GM12878 (cell line): Measurements from ENCODE around the gene ZNF296. TPM values are rescaled to one million over a fixed set of nuclear protein-coding genes. Genes with fewer than 3 reads are reported as not detected.

Experiments used
- ATAC-seq: fragments of 200-7000 bp; cut with Tn5 transposase; 3 replicates; pipeline ENCODE4 v1.9.1; 2020; ENCODE audit warnings: mild to moderate bottlenecking, moderate library complexity
- BruUV-seq: library from RNA; stranded (reverse); fragments of 400-500 nt; replicated peaks from 2 replicates; lab custom pipeline; 2021; lab: Mats Ljungman, UMichigan
- CTCF ChIA-PET: fragments of 300-600 bp; sonication (Branson Sonifier 250); formaldehyde crosslinking; extraction: SDS; loops from one replicate; lab custom pipeline; 2021; ENCODE audit warnings: inconsistent platforms; lab: Yijun Ruan, JAX
- POLR2A ChIA-PET: fragments of 350-600 bp; formaldehyde crosslinking; extraction: SDS; loops from one replicate; lab custom pipeline; 2021; ENCODE audit warnings: inconsistent platforms; lab: Charles Lee
- RAD21 ChIA-PET: fragments of 300-600 bp; sonication (Branson Sonifier 250); formaldehyde crosslinking; loops from one replicate; lab custom pipeline; 2023; ENCODE audit warnings: antibody characterized with exemption; ENCODE audit not compliant: unreplicated experiment; lab: Charles Lee
- SMC1A ChIA-PET: fragments of 300-600 bp; sonication (Branson Sonifier 250); formaldehyde crosslinking; loops from one replicate; lab custom pipeline; 2023; ENCODE audit not compliant: unreplicated experiment, uncharacterized antibody; lab: Charles Lee
- DNase-seq: peaks from one replicate; pipeline ENCODE4 v3.0.0-alpha.2; 2011; ENCODE audit warnings: low read depth, low spot score
- FAIRE-seq: peaks from 3 replicates; lab custom pipeline; 2011; peaks lifted over from hg19 to GRCh38; lab: Jason Lieb, UNC
- H2AFZ ChIP-seq: 2 replicates; pipeline ENCODE4 v1.6.0; 2011; ENCODE audit warnings: low read depth, low read length, control low read depth; ENCODE audit not compliant: control insufficient read depth
- H3K27ac ChIP-seq: 2 replicates; pipeline ENCODE4 v1.5.1; 2011; ENCODE audit warnings: control low read depth; ENCODE audit not compliant: control insufficient read depth, insufficient read depth
- H3K27me3 ChIP-seq, 2 experiments: replicated peaks in 1 of 2; 2 replicates each; pipeline versions ENCODE4 v1.6.0 to v1.6.1; 2011; ENCODE audit warnings: low read length in 1 of 2; ENCODE audit not compliant: control insufficient read depth in 2 of 2, insufficient read depth in 2 of 2
- H3K36me3 ChIP-seq, 2 experiments: 2 replicates each; pipeline ENCODE4 v1.5.1; 2011; ENCODE audit warnings: low read length in 1 of 2; ENCODE audit not compliant: control insufficient read depth in 2 of 2, insufficient read depth in 2 of 2
- H3K4me1 ChIP-seq: 2 replicates; pipeline ENCODE4 v1.6.1; 2011; ENCODE audit warnings: mild to moderate bottlenecking, low read length, moderate library complexity, mixed read lengths; ENCODE audit not compliant: control insufficient read depth, insufficient read depth
- H3K4me2 ChIP-seq: 2 replicates; pipeline ENCODE4 v1.6.0; 2011; ENCODE audit warnings: control low read depth; ENCODE audit not compliant: control insufficient read depth, insufficient read depth
- H3K4me3 ChIP-seq: fragments of 200-600 bp; sonication (generic); 2 replicates; pipeline ENCODE4 v1.5.1; 2016
- H3K79me2 ChIP-seq: 2 replicates; pipeline ENCODE4 v1.6.0; 2011; ENCODE audit warnings: low read length; ENCODE audit not compliant: control insufficient read depth, insufficient read depth
- H3K9ac ChIP-seq: 2 replicates; pipeline ENCODE4 v1.8.0; 2011; ENCODE audit warnings: low read length, control low read depth, mixed read lengths; ENCODE audit not compliant: control insufficient read depth, insufficient read depth
- H3K9me3 ChIP-seq: replicated peaks from 3 replicates; pipeline ENCODE4 v1.5.1; 2011; ENCODE audit warnings: mild to moderate bottlenecking, low read length; ENCODE audit not compliant: control insufficient read depth, insufficient read depth
- H4K20me1 ChIP-seq: 2 replicates; pipeline ENCODE4 v1.6.0; 2011; ENCODE audit not compliant: control insufficient read depth, insufficient read depth
- BACH1 ChIP-seq: fragments of 450-650 bp; IDR thresholded peaks from 2 replicates; pipeline ENCODE4 v1.6.1; 2017; ENCODE audit warnings: mild to moderate bottlenecking, borderline replicate concordance
- BHLHE40 ChIP-seq, 2 experiments: fragments of 450-650 bp in 1 of 2; IDR thresholded peaks; 2 replicates each; pipeline ENCODE4 v1.6.1; 2011 to 2017; ENCODE audit warnings: low read depth in 2 of 2, borderline replicate concordance in 1 of 2, improper control_type of control experiment in 1 of 2, low read length in 1 of 2, mild to moderate bottlenecking in 1 of 2
- CHD2 ChIP-seq: IDR thresholded peaks from 2 replicates; pipeline ENCODE4 v1.6.1; 2011; ENCODE audit warnings: low read depth, low read length, improper control_type of control experiment, borderline replicate concordance
- ESRRA ChIP-seq: IDR thresholded peaks from 2 replicates; pipeline ENCODE4 v1.6.1; 2012; ENCODE audit warnings: mild to moderate bottlenecking, low read length, improper control_type of control experiment
- GATAD2B ChIP-seq: fragments of 450-650 bp; conservative IDR thresholded peaks from 2 replicates; pipeline ENCODE4 v1.6.1; 2017; ENCODE audit warnings: low read depth, mild to moderate bottlenecking, moderate library complexity
- MTA2 ChIP-seq: fragments of 450-650 bp; IDR thresholded peaks from 2 replicates; pipeline ENCODE4 v1.6.1; 2016; ENCODE audit warnings: low read depth, mild to moderate bottlenecking, moderate library complexity
- POLR2AphosphoS2 ChIP-seq: IDR thresholded peaks from 2 replicates; pipeline ENCODE4 v1.6.1; 2011; ENCODE audit warnings: low read depth, mild to moderate bottlenecking, low read length, improper control_type of control experiment, moderate library complexity
- RAD51 ChIP-seq: fragments of 450-650 bp; IDR thresholded peaks from 2 replicates; pipeline ENCODE4 v1.6.1; 2016; ENCODE audit warnings: moderate library complexity, mild to moderate bottlenecking, inconsistent platforms
- TCF12 ChIP-seq: IDR thresholded peaks from 2 replicates; pipeline ENCODE4 v1.6.1; 2011; ENCODE audit warnings: low read depth, mild to moderate bottlenecking, low read length
- ZBED1 ChIP-seq: IDR thresholded peaks from 2 replicates; pipeline ENCODE4 v1.6.1; 2016; ENCODE audit warnings: borderline replicate concordance
- ZNF274 ChIP-seq: IDR thresholded peaks from one replicate; pipeline ENCODE4 v1.8.0; 2011; ENCODE audit not compliant: insufficient read length, insufficient read depth
- WGBS: methylation state at CpG from one replicate; pipeline ENCODE4 v1.1.6; 2016; ENCODE audit warnings: low lambda C conversion rate; ENCODE audit not compliant: insufficient replicate concordance, insufficient coverage; ENCODE audit errors: missing lambda C conversion rate; 5-methylcytosine and 5-hydroxymethylcytosine counted together
- in situ Hi-C: fragments of 300-500 bp; cut with MboI; formaldehyde crosslinking; loops from 9 replicates; pipeline ENCODE4 v1.14.3; 2018; ENCODE audit warnings: mixed read lengths
- intact Hi-C: fragments of 100-400 bp; cut with micrococcal nuclease; formaldehyde crosslinking; loops from one replicate; pipeline ENCODE4 v1.14.2; 2022; ENCODE audit not compliant: unreplicated experiment
- polyA plus RNA-seq, 11 experiments: library from polyadenylated mRNA; depleted of rRNA in 4 of 11; unstranded in 6 of 11; stranded (reverse) in 5 of 11; fragments of >200 nt; fragmentation: Nextera tagmentation in 4 of 11; fragmentation: Illumina TruSeq in 1 of 11; extraction: Ambion mirVana in 4 of 11; extraction: Trizol in 1 of 11; gene quantifications; 1 replicate in 1 of 11; 2 replicates in 10 of 11; pipeline versions ENCODE4 v1.2.1 to v1.2.3, GENCODE V29; 2011 to 2016; ENCODE audit warnings: inconsistent platforms in 2 of 11, missing spikeins in 2 of 11, low read depth in 1 of 11
- total RNA-seq, 4 experiments: library from RNA; depleted of rRNA in 3 of 4; stranded (reverse); fragments of >200 nt in 3 of 4; fragmentation: Illumina TruSeq in 1 of 4; extraction: Trizol in 1 of 4; gene quantifications; 2 replicates each; pipeline versions ENCODE4 v1.2.1 to v1.2.3, GENCODE V29; 2013 to 2021
- TF ChIP-seq, protein P1 (sequence below): fragments of 450-650 bp; IDR thresholded peaks from 2 replicates; pipeline ENCODE4 v1.6.1; 2016; ENCODE audit warnings: mild to moderate bottlenecking
- TF ChIP-seq, protein P2 (sequence below): fragments of 450-650 bp; IDR thresholded peaks from 2 replicates; pipeline ENCODE4 v1.6.1; 2017; ENCODE audit warnings: antibody characterized with exemption, mild to moderate bottlenecking, moderate library complexity
- TF ChIP-seq, protein P3 (sequence below), 3 experiments: IDR thresholded peaks in 2 of 3; conservative IDR thresholded peaks in 1 of 3; 2 replicates each; pipeline ENCODE4 v1.5.1; 2011; ENCODE audit warnings: low read depth in 3 of 3, low read length in 3 of 3, mild to moderate bottlenecking in 3 of 3, control low read depth in 2 of 3, moderate library complexity in 2 of 3, inconsistent platforms in 1 of 3, mixed read lengths in 1 of 3; ENCODE audit not compliant: control insufficient read depth in 2 of 3, insufficient read depth in 1 of 3; ENCODE audit errors: extremely low read depth in 1 of 3
- TF ChIP-seq, protein P4 (sequence below): fragments of 450-650 bp; IDR thresholded peaks from 2 replicates; pipeline ENCODE4 v1.6.1; 2017; ENCODE audit warnings: low read depth, mild to moderate bottlenecking, moderate library complexity

Gene ZNF296
- total and polyA plus RNA-seq, 10 of the 15 experiments (the other 5 are each of a cell fraction or from before 2014, with no cell fraction given), result 0.44 to 23.6 (median 3.5) TPM; not detected in 1

DNA sequence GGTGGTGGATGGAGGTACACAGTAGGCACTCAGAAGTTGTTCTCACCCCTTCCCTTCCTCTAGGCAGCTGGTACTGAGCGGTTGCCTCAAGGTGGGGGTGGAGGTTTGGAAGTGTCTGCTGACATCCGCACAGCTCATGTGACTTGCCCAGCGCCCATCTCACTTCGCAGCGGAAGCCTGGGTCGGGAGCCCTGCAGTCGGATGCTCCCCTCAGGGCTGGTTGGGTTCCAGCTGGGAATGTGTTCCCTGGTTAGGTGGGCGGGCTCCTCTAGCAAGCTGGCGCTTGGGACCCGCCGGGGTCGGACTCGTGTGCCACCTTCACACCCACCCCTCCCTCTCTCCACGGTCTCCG lies 26.9 kb upstream of the ZNF296 start:
- H3K27ac ChIP-seq, result no peak overlapping the region
- no peaks in the 10 kb centered on the region for H3K9me3 ChIP-seq
- intact Hi-C loops, result no loop called here
- POLR2A ChIA-PET, result interaction anchor here (1.9 kb wide), 1 partner anchor 11 kb away, joined by 8 read pairs; the partner anchor contains the start of gene PPP1R37
- CTCF ChIA-PET, result interaction anchor here (0.5 to 3.0 kb wide), 10 partner anchors 10 to 84 kb away, joined by 3 to 12 read pairs (median 6); partner anchors contain the start of genes GEMIN7 and PPP1R37
- 94% methylated on average over 15 of the region's 15 CpGs for WGBS
- H2AFZ ChIP-seq, result no peak overlapping the region
- FAIRE-seq (peak; percentile 47), DNase-seq (no peak), ATAC-seq (peak; percentile 81)
- RAD21 ChIA-PET, result interaction anchor here (0.7 to 2.3 kb wide), 5 partner anchors 11 to 114 kb away, joined by 3 to 8 read pairs (median 4); partner anchors contain the start of genes PPP1R37 and TRAPPC6A
- H3K9ac ChIP-seq, result no peak overlapping the region
- H3K4me2 ChIP-seq, result 0 out of 2 replicates have a peak overlapping the region, but pooled peaks have one; percentile 19
- peaks cover 66% of the 10 kb centered on the region for H3K79me2 ChIP-seq
- H3K36me3 ChIP-seq, result peaks cover 2 to 17% of the 10 kb centered on the region in 2 experiments; a peak in 3 of 4 replicates
- in situ Hi-C loops, result no loop called here
- H3K4me1 ChIP-seq, result peaks cover 23% of the 10 kb centered on the region
- BruUV-seq, result no TSS peak
- H3K4me3 ChIP-seq, result no peak overlapping the region
- peaks cover 9% of the 10 kb centered on the region for H4K20me1 ChIP-seq
- SMC1A ChIA-PET, result interaction anchor here (0.9 to 1.6 kb wide), 4 partner anchors 10 to 34 kb away, joined by 3 to 7 read pairs (median 4); no protein-coding TSS in a partner anchor
- no peaks in the 10 kb centered on the region for H3K27me3 ChIP-seq
- TF ChIP-seq, protein P1, sequence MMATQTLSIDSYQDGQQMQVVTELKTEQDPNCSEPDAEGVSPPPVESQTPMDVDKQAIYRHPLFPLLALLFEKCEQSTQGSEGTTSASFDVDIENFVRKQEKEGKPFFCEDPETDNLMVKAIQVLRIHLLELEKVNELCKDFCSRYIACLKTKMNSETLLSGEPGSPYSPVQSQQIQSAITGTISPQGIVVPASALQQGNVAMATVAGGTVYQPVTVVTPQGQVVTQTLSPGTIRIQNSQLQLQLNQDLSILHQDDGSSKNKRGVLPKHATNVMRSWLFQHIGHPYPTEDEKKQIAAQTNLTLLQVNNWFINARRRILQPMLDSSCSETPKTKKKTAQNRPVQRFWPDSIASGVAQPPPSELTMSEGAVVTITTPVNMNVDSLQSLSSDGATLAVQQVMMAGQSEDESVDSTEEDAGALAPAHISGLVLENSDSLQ, result peak; percentile 24; the same call in 1 of the 2 replicates
- peak; percentile 31 to 61; a peak in 2 of 4 replicates for TF ChIP-seq BHLHE40 (IDR thresholded peaks at IDR 0.05; ENCODE audit: borderline replicate concordance in 1 of 2, low read depth in 2 of 2, low read length in 1 of 2)
- TF ChIP-seq CHD2, result 0 out of 2 replicates have a peak, but pooled peaks have one; percentile 26
- TF ChIP-seq POLR2AphosphoS2, result no peak
- peak; percentile 82 for TF ChIP-seq RAD51
- TF ChIP-seq ZBED1, result no peak
- TF ChIP-seq BACH1, result no peak
- TF ChIP-seq, protein P2, sequence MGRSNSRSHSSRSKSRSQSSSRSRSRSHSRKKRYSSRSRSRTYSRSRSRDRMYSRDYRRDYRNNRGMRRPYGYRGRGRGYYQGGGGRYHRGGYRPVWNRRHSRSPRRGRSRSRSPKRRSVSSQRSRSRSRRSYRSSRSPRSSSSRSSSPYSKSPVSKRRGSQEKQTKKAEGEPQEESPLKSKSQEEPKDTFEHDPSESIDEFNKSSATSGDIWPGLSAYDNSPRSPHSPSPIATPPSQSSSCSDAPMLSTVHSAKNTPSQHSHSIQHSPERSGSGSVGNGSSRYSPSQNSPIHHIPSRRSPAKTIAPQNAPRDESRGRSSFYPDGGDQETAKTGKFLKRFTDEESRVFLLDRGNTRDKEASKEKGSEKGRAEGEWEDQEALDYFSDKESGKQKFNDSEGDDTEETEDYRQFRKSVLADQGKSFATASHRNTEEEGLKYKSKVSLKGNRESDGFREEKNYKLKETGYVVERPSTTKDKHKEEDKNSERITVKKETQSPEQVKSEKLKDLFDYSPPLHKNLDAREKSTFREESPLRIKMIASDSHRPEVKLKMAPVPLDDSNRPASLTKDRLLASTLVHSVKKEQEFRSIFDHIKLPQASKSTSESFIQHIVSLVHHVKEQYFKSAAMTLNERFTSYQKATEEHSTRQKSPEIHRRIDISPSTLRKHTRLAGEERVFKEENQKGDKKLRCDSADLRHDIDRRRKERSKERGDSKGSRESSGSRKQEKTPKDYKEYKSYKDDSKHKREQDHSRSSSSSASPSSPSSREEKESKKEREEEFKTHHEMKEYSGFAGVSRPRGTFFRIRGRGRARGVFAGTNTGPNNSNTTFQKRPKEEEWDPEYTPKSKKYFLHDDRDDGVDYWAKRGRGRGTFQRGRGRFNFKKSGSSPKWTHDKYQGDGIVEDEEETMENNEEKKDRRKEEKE, result no peak
- TF ChIP-seq ZNF274, result no peak
- TF ChIP-seq, protein P3, sequence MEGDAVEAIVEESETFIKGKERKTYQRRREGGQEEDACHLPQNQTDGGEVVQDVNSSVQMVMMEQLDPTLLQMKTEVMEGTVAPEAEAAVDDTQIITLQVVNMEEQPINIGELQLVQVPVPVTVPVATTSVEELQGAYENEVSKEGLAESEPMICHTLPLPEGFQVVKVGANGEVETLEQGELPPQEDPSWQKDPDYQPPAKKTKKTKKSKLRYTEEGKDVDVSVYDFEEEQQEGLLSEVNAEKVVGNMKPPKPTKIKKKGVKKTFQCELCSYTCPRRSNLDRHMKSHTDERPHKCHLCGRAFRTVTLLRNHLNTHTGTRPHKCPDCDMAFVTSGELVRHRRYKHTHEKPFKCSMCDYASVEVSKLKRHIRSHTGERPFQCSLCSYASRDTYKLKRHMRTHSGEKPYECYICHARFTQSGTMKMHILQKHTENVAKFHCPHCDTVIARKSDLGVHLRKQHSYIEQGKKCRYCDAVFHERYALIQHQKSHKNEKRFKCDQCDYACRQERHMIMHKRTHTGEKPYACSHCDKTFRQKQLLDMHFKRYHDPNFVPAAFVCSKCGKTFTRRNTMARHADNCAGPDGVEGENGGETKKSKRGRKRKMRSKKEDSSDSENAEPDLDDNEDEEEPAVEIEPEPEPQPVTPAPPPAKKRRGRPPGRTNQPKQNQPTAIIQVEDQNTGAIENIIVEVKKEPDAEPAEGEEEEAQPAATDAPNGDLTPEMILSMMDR (IDR thresholded peaks at IDR 0.05 in 2 of 3, conservative IDR thresholded peaks at IDR 0.05 in 1 of 3; ENCODE audit: control insufficient read depth in 2 of 3, extremely low read depth in 1 of 3, insufficient read depth in 1 of 3, low read depth in 3 of 3, low read length in 3 of 3), result peak in 1 of 3 experiments; percentile 33; a peak in 2 of 6 replicates
- no peak for TF ChIP-seq ESRRA
- no peak for TF ChIP-seq TCF12
- TF ChIP-seq MTA2, result no peak
- TF ChIP-seq GATAD2B, result 0 out of 2 replicates have a peak, but pooled peaks have one; percentile 32
- TF ChIP-seq, protein P4, sequence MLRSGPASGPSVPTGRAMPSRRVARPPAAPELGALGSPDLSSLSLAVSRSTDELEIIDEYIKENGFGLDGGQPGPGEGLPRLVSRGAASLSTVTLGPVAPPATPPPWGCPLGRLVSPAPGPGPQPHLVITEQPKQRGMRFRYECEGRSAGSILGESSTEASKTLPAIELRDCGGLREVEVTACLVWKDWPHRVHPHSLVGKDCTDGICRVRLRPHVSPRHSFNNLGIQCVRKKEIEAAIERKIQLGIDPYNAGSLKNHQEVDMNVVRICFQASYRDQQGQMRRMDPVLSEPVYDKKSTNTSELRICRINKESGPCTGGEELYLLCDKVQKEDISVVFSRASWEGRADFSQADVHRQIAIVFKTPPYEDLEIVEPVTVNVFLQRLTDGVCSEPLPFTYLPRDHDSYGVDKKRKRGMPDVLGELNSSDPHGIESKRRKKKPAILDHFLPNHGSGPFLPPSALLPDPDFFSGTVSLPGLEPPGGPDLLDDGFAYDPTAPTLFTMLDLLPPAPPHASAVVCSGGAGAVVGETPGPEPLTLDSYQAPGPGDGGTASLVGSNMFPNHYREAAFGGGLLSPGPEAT, result 0 out of 2 replicates have a peak, but pooled peaks have one; percentile 24
